HEK293 (cell line): ENCODE data around the gene BUD23.

ENCODE experiments used
- BCL11A ChIP-seq: fragments of 450-650 bp; formaldehyde crosslinking; IDR thresholded peaks from 2 replicates; pipeline ENCODE4 v1.5.1; 2016; ENCODE audit warnings: low read depth, missing biosample characterization, missing genetic modification characterization
- CTCF ChIP-seq: fragments of 450-650 bp; formaldehyde crosslinking; IDR thresholded peaks from 2 replicates; pipeline ENCODE4 v1.5.1; 2016; ENCODE audit warnings: missing biosample characterization, missing genetic modification characterization
- PRDM1 ChIP-seq: fragments of 450-650 bp; formaldehyde crosslinking; IDR thresholded peaks from 2 replicates; pipeline ENCODE4; 2016; ENCODE audit warnings: missing biosample characterization, missing genetic modification characterization
- SCRT1 ChIP-seq: fragments of 450-650 bp; formaldehyde crosslinking; IDR thresholded peaks from 2 replicates; pipeline ENCODE4 v1.5.1; 2016; ENCODE audit warnings: missing biosample characterization, missing genetic modification characterization, borderline replicate concordance
- TCF7L2 ChIP-seq: IDR thresholded peaks from 2 replicates; pipeline ENCODE4 v1.6.1; 2011; ENCODE audit warnings: low read depth, mild to moderate bottlenecking, inconsistent platforms, low read length, moderate library complexity, borderline replicate concordance
- YY1 ChIP-seq: fragments of 450-650 bp; formaldehyde crosslinking; IDR thresholded peaks from 2 replicates; pipeline ENCODE4 v1.5.1; 2018; ENCODE audit warnings: missing biosample characterization, missing genetic modification characterization
- ZNF202 ChIP-seq: fragments of 450-650 bp; formaldehyde crosslinking; IDR thresholded peaks from 2 replicates; pipeline ENCODE4 v1.5.1; 2016; ENCODE audit warnings: missing biosample characterization, missing genetic modification characterization, borderline replicate concordance
- ZNF324 ChIP-seq: fragments of 450-650 bp; formaldehyde crosslinking; IDR thresholded peaks from 2 replicates; pipeline ENCODE4 v1.5.1; 2016; ENCODE audit warnings: missing biosample characterization, missing genetic modification characterization
- ZNF48 ChIP-seq: fragments of 450-650 bp; formaldehyde crosslinking; IDR thresholded peaks from 2 replicates; pipeline ENCODE4 v1.5.1; 2016; ENCODE audit warnings: missing biosample characterization, missing genetic modification characterization
- ZNF555 ChIP-seq: fragments of 450-650 bp; formaldehyde crosslinking; conservative IDR thresholded peaks from 2 replicates; pipeline ENCODE4 v1.5.1; 2017; ENCODE audit warnings: missing biosample characterization, mild to moderate bottlenecking, missing genetic modification characterization, inconsistent platforms
- ZNF624 ChIP-seq: fragments of 450-650 bp; formaldehyde crosslinking; IDR thresholded peaks from 2 replicates; pipeline ENCODE4 v1.5.1; 2017; ENCODE audit warnings: missing biosample characterization, missing genetic modification characterization
- ZNF670 ChIP-seq: fragments of 450-650 bp; formaldehyde crosslinking; IDR thresholded peaks from 2 replicates; pipeline ENCODE4 v1.5.1; 2016; ENCODE audit warnings: missing biosample characterization, missing genetic modification characterization, low read depth
- ZNF76 ChIP-seq: fragments of 450-650 bp; formaldehyde crosslinking; IDR thresholded peaks from 2 replicates; pipeline ENCODE4; 2016; ENCODE audit warnings: low read depth, missing biosample characterization, missing genetic modification characterization, borderline replicate concordance

GRCh38 chr7:73730485-73730884, 47.1 kb downstream of the BUD23 start:
- no peak for TF ChIP-seq CTCF (tag by site-specific recombination)
- TF ChIP-seq ZNF624 (tag by site-specific recombination) = no peak
- no peak for TF ChIP-seq ZNF76 (tag by site-specific recombination)
- TF ChIP-seq ZNF324 = no peak
- TF ChIP-seq ZNF670 (tag by site-specific recombination) = no peak
- TF ChIP-seq SCRT1 (tag by site-specific recombination) = no peak
- TF ChIP-seq TCF7L2 = no peak
- TF ChIP-seq ZNF48 = no peak
- TF ChIP-seq YY1 (tag by site-specific recombination) = no peak
- no peak for TF ChIP-seq PRDM1 (tag by site-specific recombination)
- no peak for TF ChIP-seq ZNF555 (tag by site-specific recombination)
- TF ChIP-seq ZNF202 (tag by site-specific recombination) = no peak
- no peak for TF ChIP-seq BCL11A (tag by site-specific recombination)
